Panc1 (cell line): ENCODE data around the gene RNF144A. TPM values are rescaled to one million over a fixed set of nuclear protein-coding genes. Genes with fewer than 3 reads are reported as not detected.

Source experiments
- ATAC-seq: fragments of 200-7000 bp; cut with Tn5 transposase; 2 replicates; pipeline ENCODE4 v1.9.1; 2020; ENCODE audit warnings: mild to moderate bottlenecking, moderate library complexity
- BruUV-seq: library from RNA; stranded (reverse); fragments of 400-500 nt; replicated peaks from 2 replicates; lab custom pipeline; 2021; lab: Mats Ljungman, UMichigan
- CTCF ChIA-PET: fragments of 300-600 bp; sonication (Branson Sonifier 250); formaldehyde crosslinking; loops from one replicate; lab custom pipeline; 2022; ENCODE audit warnings: antibody characterized with exemption; lab: Charles Lee
- POLR2A ChIA-PET: fragments of 300-600 bp; sonication (Branson Sonifier 250); formaldehyde crosslinking; loops from one replicate; lab custom pipeline; 2022; ENCODE audit warnings: antibody characterized with exemption; lab: Charles Lee
- DNase-seq: peaks from one replicate; pipeline ENCODE4 v3.0.0-alpha.2; 2010; ENCODE audit warnings: low read depth, low spot score
- H3K27ac ChIP-seq: 2 replicates; pipeline ENCODE4 v1.5.1; 2011; ENCODE audit warnings: mild to moderate bottlenecking, low read length, inconsistent platforms
- H3K27me3 ChIP-seq: fragments of 200-500 bp; sonication (Bioruptor generic); 2 replicates; pipeline ENCODE4 v1.6.0; 2014; ENCODE audit warnings: low read length, inconsistent platforms; ENCODE audit not compliant: control insufficient read depth, insufficient read depth
- H3K36me3 ChIP-seq: fragments of 200-500 bp; sonication (Bioruptor generic); 2 replicates; pipeline ENCODE4 v1.5.1; 2014; ENCODE audit warnings: inconsistent platforms, mild to moderate bottlenecking, low read length, moderate library complexity; ENCODE audit not compliant: control insufficient read depth, insufficient read depth
- H3K4me1 ChIP-seq: 2 replicates; pipeline ENCODE4 v1.5.1; 2011; ENCODE audit warnings: inconsistent platforms, mild to moderate bottlenecking, low read length, moderate library complexity; ENCODE audit not compliant: control insufficient read depth, insufficient read depth
- H3K4me3 ChIP-seq, 2 experiments: 2 replicates each; pipeline ENCODE4 v1.5.1; 2011 to 2012; ENCODE audit warnings: low read depth in 2 of 2, low read length in 2 of 2, mild to moderate bottlenecking in 2 of 2, inconsistent platforms in 1 of 2, moderate library complexity in 1 of 2
- H3K9me3 ChIP-seq: fragments of 200-500 bp; sonication (Bioruptor generic); 2 replicates; pipeline ENCODE4 v1.5.1; 2014; ENCODE audit warnings: low read depth, mild to moderate bottlenecking, inconsistent platforms, low read length, moderate library complexity; ENCODE audit not compliant: control insufficient read depth, insufficient read depth
- CTCF ChIP-seq: fragments of 450-650 bp; IDR thresholded peaks from 2 replicates; pipeline ENCODE4 v1.5.1; 2017; ENCODE audit warnings: mild to moderate bottlenecking
- POLR2AphosphoS5 ChIP-seq: IDR thresholded peaks from 2 replicates; pipeline ENCODE4 v1.6.1; 2012; ENCODE audit warnings: mild to moderate bottlenecking, low read depth, low read length, moderate library complexity
- SIN3A ChIP-seq: IDR thresholded peaks from 2 replicates; pipeline ENCODE4 v1.6.1; 2012; ENCODE audit warnings: low read depth, mild to moderate bottlenecking, low read length, moderate library complexity, borderline replicate concordance; ENCODE audit not compliant: insufficient read depth
- TCF7L2 ChIP-seq: IDR thresholded peaks from 2 replicates; pipeline ENCODE4 v1.6.1; 2011; ENCODE audit warnings: mild to moderate bottlenecking, low read depth, low read length, inconsistent platforms
- in situ Hi-C: cut with HindIII; loops from 2 replicates; pipeline ENCODE4 v1.10.0; 2016; ENCODE audit warnings: low sequenced_read_pairs, low pct_unique_long_range_greater_than_20kb
- intact Hi-C: fragments of 100-400 bp; cut with micrococcal nuclease; formaldehyde crosslinking; loops from one replicate; pipeline ENCODE4 v1.10.0; 2022; ENCODE audit not compliant: unreplicated experiment
- total RNA-seq: library from RNA; stranded (reverse); gene quantifications from one replicate; pipeline ENCODE4 v1.2.1, GENCODE V29; 2021; ENCODE audit not compliant: unreplicated experiment
- TF ChIP-seq, protein P1 (sequence below), 2 experiments: IDR thresholded peaks; 2 replicates each; pipeline ENCODE4 v1.6.1; 2011 to 2012; ENCODE audit warnings: low read depth in 2 of 2, control low read depth in 1 of 2, low read length in 1 of 2, mild to moderate bottlenecking in 1 of 2, moderate library complexity in 1 of 2; ENCODE audit not compliant: insufficient read depth in 1 of 2

The RNF144A gene
- total RNA-seq, 1 experiment from 2014 or later, result 5.4 TPM

DNA sequence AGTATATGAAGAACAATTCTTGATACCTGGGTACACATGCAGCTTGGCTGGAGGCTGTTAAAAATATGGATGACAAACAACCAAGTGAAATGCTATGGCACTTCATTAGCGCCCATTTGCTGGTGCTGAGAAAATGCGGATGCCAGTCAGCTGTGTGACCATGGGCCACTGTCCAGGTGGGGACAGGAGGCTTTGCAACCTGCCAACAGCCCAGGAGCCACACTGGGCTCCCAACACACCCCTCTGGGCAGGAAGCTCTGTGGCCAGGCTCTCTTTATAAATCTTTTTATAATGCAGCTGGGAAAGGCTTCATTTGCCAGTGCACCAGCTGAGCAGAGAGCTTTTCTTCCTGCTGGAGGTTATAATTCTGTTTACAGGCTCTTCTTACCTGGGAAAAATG lies 19.9 kb downstream of the RNF144A start:
- Histone ChIP-seq H3K27ac (no peak overlapping the region), H3K4me1 (no peaks in the 10 kb centered on the region), H3K36me3 (no peaks in the 10 kb centered on the region), H3K9me3 (no peaks in the 10 kb centered on the region), H3K27me3 (no peaks in the 10 kb centered on the region), H3K4me3 (no peak overlapping the region)
- TF ChIP-seq TCF7L2, result no peak
- no peak for TF ChIP-seq POLR2AphosphoS5
- no peak for TF ChIP-seq CTCF
- TF ChIP-seq, protein P1, sequence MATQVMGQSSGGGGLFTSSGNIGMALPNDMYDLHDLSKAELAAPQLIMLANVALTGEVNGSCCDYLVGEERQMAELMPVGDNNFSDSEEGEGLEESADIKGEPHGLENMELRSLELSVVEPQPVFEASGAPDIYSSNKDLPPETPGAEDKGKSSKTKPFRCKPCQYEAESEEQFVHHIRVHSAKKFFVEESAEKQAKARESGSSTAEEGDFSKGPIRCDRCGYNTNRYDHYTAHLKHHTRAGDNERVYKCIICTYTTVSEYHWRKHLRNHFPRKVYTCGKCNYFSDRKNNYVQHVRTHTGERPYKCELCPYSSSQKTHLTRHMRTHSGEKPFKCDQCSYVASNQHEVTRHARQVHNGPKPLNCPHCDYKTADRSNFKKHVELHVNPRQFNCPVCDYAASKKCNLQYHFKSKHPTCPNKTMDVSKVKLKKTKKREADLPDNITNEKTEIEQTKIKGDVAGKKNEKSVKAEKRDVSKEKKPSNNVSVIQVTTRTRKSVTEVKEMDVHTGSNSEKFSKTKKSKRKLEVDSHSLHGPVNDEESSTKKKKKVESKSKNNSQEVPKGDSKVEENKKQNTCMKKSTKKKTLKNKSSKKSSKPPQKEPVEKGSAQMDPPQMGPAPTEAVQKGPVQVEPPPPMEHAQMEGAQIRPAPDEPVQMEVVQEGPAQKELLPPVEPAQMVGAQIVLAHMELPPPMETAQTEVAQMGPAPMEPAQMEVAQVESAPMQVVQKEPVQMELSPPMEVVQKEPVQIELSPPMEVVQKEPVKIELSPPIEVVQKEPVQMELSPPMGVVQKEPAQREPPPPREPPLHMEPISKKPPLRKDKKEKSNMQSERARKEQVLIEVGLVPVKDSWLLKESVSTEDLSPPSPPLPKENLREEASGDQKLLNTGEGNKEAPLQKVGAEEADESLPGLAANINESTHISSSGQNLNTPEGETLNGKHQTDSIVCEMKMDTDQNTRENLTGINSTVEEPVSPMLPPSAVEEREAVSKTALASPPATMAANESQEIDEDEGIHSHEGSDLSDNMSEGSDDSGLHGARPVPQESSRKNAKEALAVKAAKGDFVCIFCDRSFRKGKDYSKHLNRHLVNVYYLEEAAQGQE (IDR thresholded peaks at IDR 0.05; ENCODE audit: insufficient read depth in 1 of 2, low read depth in 2 of 2, low read length in 1 of 2), result no peak
- no peak for TF ChIP-seq SIN3A
- ATAC-seq, result no peak
- BruUV-seq, result no TSS peak
- intact Hi-C loops (no loop called here), in situ Hi-C loops (no loop called here)
- ChIA-PET POLR2A (no interaction called here), CTCF (no interaction called here)
- no peak for DNase-seq

DNA sequence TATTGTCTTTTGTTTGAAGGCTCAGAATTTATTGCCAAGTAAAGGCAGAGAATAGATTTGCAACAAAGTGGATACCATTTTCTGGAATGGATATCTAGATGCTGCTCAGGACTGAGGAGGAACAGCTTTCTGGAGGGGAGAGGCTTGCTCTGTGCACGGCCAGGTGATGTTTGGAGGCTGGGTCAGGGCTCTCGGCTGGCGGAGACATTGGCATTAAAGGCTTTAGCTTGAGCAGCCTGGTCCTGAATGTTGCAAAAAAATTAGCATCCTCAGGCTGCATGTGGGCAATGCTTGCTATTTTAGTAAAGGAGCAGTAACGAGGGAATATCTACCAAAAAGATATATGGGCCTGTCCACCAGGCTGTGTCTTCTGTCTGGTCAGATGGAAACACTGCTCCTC lies 20.4 kb downstream of the RNF144A start:
- TF ChIP-seq CTCF (no peak), TCF7L2 (no peak), SIN3A (no peak), POLR2AphosphoS5 (no peak)
- TF ChIP-seq, protein P1 (IDR thresholded peaks at IDR 0.05; ENCODE audit: insufficient read depth in 1 of 2, low read depth in 2 of 2, low read length in 1 of 2), result no peak
- intact Hi-C loops (no loop called here), in situ Hi-C loops (no loop called here)
- Histone ChIP-seq H3K27me3 (no peaks in the 10 kb centered on the region), H3K27ac (no peak overlapping the region), H3K4me1 (no peaks in the 10 kb centered on the region), H3K9me3 (no peaks in the 10 kb centered on the region), H3K4me3 (no peak overlapping the region), H3K36me3 (no peaks in the 10 kb centered on the region)
- CTCF ChIA-PET, result no interaction called here
- POLR2A ChIA-PET, result no interaction called here
- ATAC-seq (no peak), DNase-seq (no peak)
- BruUV-seq, result no TSS peak
